Hepatic stellate cell (primary cell): ENCODE data around the gene NOA1.

Experiments
- DNase-seq: peaks from one replicate; pipeline ENCODE4 v3.0.0; 2011; ENCODE audit warnings: low spot score

The NOA1 gene

DNA sequence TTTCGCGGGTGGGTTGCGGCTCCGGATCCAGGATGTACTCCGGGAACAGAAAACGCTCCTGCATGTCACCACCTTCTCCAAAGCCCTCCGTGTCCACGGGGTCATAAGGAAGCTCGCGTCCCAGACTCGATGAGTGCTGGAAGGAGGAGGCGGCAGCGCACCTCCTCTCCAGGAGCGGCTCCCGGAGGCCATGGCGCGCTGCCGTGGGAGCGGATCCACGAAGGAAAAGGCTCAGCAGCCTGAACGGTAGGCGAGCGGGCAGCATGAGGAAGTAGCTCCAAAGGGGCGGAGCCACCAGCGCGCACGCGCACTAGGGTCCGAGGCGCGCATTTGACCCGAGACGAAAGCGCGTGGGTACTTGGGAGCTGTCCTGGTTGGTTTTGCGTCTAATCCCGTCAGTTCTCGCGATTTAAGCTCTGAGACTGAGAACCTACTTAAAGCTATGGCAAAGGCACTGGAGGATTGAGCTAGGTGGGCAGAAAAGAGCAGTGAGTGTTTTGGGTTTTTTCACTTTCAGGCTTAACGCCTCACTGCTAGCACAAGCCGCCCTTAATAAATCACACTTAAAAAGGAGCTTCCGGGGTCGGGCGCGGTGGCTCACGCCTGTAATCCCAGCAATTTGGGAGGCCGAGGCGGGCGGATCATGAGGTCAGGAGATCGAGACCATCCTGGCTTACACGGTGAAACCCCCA is at the start of gene NOA1:
TSS of gene NOA1 (minus strand) at position 286 of the 692 bp plus-strand sequence. CDS start at position 265, 21 bp downstream.
- DNase-seq: peak; percentile 94

- DNase-seq: peak; percentile 56
Measured at GRCh38 chr4:57023104-57023503, 45.7 kb upstream of the NOA1 start.

DNA sequence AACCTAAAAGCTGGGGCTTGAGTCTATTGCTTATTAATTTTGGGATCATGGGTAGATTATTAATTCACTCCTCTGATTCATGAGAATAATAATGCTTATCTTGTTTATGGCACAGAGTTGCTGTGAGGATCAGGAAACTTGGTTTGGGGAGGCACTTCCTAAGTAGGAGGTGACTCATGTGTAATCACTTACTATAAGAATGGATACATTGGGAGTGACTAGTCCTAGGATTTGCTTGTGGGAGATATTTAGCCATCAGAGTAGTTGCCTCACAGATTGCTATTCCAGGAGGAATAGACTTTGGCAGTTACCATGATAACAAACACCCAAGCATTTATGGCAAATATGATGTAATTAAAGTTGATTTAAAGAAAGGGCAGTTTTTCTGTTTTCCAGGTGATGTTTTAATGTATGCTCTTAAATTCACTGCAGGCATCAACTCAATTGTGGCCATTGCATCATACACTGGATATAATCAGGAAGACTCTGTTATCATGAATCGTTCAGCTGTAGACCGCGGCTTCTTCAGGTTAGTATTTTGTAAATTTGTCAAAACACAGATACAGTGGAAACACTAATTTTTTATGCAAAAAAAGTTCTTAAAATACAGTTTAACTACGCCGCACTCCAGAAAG is 43.2 kb upstream of the NOA1 start:
- peak; percentile 57 for DNase-seq

- DNase-seq: no peak
Measured at GRCh38 chr4:57018980-57019379, 41.6 kb upstream of the NOA1 start.

GRCh38 chr4:57013543-57014120 is 36.2 kb upstream of the NOA1 start:
- no peak for DNase-seq

DNA sequence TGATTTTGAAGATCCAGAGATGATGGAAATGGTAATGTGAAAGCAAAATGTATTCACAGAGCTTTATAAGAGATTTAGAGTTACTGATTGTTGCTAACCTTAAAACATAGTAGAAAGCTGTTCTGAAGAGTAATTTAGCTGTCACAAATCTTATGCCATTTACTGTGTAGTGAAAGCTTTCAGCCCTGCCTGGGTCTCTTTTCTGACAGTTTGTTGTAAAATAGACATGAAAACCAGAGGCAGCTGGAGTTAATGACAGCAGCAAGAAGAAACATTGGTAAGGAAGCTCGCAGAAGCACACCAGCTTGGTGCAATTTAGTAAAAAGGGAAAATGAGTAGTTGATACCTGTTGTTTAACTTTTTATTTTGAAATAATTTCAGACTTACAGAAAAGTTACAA is 22.3 kb upstream of the NOA1 start:
- DNase-seq: no peak

DNA sequence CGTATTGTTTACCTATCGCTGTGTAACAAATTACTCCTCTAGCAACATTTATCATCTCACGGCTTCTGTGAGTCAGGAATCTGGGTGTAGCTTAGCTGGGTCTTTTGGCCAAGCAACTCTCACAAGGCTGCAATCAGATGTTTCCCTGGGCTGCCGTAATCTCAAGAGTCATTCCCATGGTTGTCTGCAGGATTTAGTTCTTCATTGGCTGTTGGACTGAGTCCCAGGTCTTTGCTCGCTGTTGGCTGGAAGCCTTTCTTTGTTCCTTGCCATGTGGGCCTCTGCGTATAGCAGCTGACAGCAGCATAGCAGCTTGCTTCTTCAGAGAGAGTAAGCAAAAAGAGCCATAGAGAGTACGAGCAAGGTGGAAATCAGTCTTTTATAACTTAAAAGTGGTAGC is 18.1 kb upstream of the NOA1 start:
- DNase-seq: no peak

DNA sequence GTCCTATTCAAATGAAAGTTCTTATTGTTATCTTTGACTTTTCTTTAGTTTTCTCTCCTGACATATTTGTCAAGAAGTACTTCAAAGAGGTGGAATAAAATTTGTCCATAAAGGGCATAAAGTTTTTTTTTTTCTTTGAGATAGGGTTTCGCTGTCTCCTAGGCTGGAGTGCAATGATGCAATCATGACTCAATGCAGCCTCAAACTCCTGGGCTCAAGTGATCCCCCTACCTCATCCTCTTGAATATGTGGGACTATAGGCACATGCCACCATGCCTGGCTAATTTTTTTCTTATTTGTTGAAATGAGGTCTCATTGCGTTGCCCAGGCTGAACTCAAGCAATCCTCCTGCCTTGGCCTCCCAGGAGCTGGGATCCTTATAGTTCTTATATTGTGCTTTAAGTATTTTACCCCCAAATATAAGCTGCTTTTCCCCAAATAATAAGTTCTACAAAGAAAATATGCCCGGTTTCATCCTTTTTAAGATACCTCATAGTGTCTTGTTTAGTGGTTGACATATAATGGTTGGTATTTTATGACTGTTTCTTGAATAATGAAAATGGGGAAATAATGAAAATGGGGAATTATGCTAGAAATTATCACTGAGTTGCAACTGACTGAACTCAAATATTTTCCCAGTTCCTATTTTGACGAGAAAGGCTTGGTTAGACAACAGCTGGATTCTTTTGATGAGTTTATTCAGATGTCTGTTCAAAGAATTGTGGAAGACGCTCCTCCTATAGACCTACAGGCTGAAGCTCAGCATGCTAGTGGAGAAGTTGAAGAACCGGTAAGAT is 12.9 kb upstream of the NOA1 start:
- no peak for DNase-seq

DNA sequence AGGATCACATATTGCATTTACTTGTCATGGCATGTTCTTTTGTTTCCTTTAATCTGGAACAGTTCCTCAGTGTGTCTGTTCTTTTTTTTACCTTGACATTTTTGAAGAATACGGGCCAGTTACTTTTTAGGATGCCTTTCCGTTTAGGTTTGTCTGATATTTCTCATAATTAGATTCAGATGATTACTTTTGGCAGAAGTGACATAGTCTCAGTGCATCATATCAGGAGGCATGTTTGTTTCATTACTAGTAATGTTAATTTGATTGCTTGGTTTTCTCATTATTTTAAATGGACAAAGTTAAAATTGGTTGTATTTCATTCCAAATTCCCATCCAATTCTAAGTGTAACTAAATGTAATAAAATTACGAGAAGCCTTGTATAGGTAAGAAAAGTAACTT is 9.5 kb upstream of the NOA1 start:
- no peak for DNase-seq

DNA sequence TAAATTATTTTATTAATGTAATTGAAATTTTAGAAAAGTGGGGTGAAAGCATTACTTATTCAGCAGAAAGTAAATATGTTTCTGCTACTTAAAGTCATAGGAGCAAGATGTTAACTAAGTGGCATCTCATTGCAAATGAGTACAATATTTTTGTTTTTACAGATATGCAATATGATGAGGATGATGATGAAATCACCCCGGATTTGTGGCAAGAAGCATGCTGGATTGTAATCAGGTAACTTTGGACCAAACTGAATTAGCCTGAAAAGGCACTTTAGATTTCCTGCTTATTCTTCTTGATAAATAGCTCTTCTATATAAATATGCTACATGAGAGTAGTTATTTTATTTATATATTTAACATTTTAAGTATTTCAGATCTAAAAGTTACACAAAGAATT is 8.8 kb upstream of the NOA1 start:
- DNase-seq: no peak

- peak; percentile 35 for DNase-seq
Measured at GRCh38 chr4:56981795-56982201, 4.4 kb upstream of the NOA1 start.

GRCh38 chr4:56979421-56980072 is 2.1 kb upstream of the NOA1 start:
- DNase-seq: no peak

GRCh38 chr4:56978750-56979303 is 1.4 kb upstream of the NOA1 start, which contains the start of gene POLR2B:
TSS of gene POLR2B (plus strand) at chr4:56978896. CDS start at chr4:56978986, 90 bp downstream.
- peak; percentile 90 for DNase-seq

GRCh38 chr4:56976837-56977320 is 527 bp downstream of the NOA1 start:
- DNase-seq: no peak

GRCh38 chr4:56976283-56976836 is 1.0 kb downstream of the NOA1 start:
- peak; percentile 19 for DNase-seq

- DNase-seq: no peak
Measured at GRCh38 chr4:56973336-56973735, 4.1 kb downstream of the NOA1 start.

- DNase-seq: no peak
Measured at GRCh38 chr4:56972809-56973208, 4.6 kb downstream of the NOA1 start.

GRCh38 chr4:56972389-56972788 is 5.0 kb downstream of the NOA1 start:
- DNase-seq: no peak

GRCh38 chr4:56971383-56971782 is 6.0 kb downstream of the NOA1 start:
- DNase-seq: no peak

- no peak for DNase-seq
Measured at GRCh38 chr4:56961107-56961500, 16.3 kb downstream of the NOA1 start.

DNA sequence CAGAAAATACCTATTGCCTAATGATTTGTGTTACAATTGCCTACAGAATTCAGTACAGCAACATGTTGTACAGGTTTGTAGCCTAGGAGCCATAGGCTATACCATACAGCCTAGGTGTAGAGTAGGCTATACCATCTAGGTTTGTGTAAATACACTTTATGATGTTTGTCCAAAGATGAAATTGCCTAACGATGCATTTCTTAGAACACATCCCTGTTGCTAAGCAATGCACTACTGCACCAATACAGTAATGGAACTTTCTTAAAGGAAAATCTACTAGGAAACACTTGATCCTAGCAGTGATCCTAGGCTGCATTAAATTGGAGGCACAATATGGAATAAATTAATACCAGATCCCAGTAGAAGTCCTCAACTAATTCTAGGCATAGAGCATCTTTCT is 18.3 kb downstream of the NOA1 start:
- DNase-seq: no peak
